ENCODE results near the gene PILRA.
"Not testable (repeated sequence)": the region's sequence is repeated elsewhere in the genome, so short reads cannot be mapped to it uniquely, and the experiment has no call there.

PILRA gene

DNA sequence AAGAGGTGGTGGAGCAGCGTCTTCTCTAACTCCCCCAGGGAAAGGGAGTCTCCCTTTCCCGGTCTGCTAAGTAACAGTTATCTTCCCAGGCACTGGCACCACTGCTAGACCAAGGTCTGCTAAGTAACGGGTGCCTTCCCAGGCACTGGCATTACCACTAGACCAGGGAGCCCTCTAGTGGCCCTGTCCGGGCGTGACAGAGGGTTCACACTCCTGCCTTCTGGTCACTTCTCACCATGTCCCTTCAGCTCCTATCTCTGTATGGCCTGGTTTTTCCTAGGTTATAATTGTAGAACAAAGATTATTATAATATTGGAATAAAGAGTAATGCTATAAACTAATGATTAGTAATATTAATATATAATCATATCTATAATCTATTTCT is 28.0 kb upstream of the PILRA start:
- DNase-seq (ENCODE audit: low read depth in 2 of 2) = peak; percentile 49 to 68
- TF ChIP-seq, protein P1, sequence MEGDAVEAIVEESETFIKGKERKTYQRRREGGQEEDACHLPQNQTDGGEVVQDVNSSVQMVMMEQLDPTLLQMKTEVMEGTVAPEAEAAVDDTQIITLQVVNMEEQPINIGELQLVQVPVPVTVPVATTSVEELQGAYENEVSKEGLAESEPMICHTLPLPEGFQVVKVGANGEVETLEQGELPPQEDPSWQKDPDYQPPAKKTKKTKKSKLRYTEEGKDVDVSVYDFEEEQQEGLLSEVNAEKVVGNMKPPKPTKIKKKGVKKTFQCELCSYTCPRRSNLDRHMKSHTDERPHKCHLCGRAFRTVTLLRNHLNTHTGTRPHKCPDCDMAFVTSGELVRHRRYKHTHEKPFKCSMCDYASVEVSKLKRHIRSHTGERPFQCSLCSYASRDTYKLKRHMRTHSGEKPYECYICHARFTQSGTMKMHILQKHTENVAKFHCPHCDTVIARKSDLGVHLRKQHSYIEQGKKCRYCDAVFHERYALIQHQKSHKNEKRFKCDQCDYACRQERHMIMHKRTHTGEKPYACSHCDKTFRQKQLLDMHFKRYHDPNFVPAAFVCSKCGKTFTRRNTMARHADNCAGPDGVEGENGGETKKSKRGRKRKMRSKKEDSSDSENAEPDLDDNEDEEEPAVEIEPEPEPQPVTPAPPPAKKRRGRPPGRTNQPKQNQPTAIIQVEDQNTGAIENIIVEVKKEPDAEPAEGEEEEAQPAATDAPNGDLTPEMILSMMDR (IDR thresholded peaks at IDR 0.05; ENCODE audit: low read depth, low read length) = peak; percentile 35
- H3K4me3 ChIP-seq (replicated peaks in 1 of 2; ENCODE audit: low read depth in 2 of 2, low read length in 2 of 2) = not testable (repeated sequence)

DNA sequence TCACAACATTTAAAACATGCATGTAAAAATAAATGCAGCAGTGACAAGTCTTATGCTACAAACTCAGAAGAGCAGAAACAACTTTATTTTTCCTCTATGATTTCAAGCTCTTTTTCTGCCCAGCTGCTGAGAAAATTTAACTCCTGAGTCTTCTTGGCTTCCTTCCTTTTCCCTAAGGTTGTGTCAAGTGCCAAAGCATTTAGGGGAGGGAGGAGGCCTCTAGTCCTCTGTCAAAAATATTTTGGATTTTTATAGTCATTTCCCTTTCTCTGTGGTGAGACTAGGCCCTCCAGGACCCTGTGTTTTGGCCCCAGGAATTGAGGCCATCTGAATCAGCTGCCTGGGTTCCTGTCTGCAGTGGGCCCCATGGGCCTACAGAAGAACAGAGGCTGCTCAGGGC is 26.4 kb upstream of the PILRA start:
- TF ChIP-seq, protein P1 (IDR thresholded peaks at IDR 0.05; ENCODE audit: low read depth, low read length) = no peak
- no peak for DNase-seq (ENCODE audit: low read depth in 2 of 2)
- no peak overlapping the region for H3K4me3 ChIP-seq (replicated peaks in 1 of 2; ENCODE audit: low read depth in 2 of 2, low read length in 2 of 2)

DNA sequence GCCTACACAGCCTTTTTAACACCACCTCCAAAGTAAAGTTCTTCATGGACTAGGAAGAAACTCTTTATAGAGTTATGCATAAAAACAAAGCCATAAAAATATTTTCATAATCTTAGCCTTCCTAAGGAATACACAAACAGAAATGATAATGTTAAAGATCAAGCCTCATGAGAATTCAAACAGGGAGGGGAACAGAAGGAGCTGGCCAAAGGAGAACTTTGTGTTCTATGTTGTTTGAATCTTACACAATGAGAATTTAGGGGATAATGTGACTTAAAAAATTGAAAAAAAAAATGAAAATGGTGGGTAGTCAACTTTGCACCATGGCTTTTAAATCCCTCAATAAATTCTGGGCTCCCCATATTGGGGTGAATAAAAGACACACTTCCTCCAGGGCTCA is 24.5 kb upstream of the PILRA start:
- no peak for DNase-seq (ENCODE audit: low read depth in 2 of 2)
- no peak overlapping the region for H3K4me3 ChIP-seq (replicated peaks in 1 of 2; ENCODE audit: low read depth in 2 of 2, low read length in 2 of 2)
- TF ChIP-seq, protein P1 (IDR thresholded peaks at IDR 0.05; ENCODE audit: low read depth, low read length) = no peak

DNA sequence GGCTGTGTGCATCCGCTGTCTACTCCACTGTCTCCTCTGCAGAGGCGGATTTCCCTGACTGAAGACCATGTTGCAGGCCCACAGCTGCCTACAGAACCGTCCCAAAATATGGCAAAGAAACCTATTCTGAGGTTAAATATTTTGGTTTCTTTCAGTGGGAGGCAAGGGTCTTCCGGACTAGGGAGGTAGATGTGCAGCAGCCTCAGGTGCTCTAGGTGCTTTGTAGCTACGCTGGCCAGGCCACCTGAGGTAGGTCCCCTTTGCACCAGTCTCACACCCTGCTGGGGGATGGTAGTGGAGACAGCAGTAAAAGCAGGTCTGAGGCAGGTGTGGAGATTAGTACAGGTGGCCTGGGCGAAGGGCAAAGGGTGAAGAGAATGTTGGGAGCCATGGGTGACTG is 23.5 kb upstream of the PILRA start:
- no peak overlapping the region for H3K4me3 ChIP-seq (replicated peaks in 1 of 2; ENCODE audit: low read depth in 2 of 2, low read length in 2 of 2)
- TF ChIP-seq, protein P1 (IDR thresholded peaks at IDR 0.05; ENCODE audit: low read depth, low read length) = no peak
- no peak for DNase-seq (ENCODE audit: low read depth in 2 of 2)

DNA sequence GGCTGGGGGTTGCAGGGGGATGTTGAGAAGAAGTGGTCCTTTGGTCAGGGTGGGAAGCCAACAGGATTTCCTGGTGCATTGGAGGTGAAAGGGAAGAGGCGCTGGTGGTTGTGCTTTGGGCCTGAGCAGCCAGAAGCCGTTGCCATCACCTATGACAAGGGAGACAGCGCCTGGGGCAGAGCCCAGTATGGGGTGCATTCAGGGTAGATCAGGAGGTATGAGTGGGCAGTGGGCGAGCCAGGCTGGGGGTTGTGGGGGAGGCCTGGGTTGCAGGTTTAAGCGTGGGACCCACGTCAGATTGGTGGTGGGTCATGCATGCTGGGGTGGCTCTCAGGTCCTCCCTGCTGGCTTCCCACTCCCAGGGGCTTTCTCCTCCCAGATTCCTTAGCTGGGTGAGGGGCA is 21.6 kb upstream of the PILRA start:
- TF ChIP-seq, protein P1 (IDR thresholded peaks at IDR 0.05; ENCODE audit: low read depth, low read length) = no peak
- DNase-seq (ENCODE audit: low read depth in 2 of 2) = no peak
- no peak overlapping the region for H3K4me3 ChIP-seq (replicated peaks in 1 of 2; ENCODE audit: low read depth in 2 of 2, low read length in 2 of 2)

DNA sequence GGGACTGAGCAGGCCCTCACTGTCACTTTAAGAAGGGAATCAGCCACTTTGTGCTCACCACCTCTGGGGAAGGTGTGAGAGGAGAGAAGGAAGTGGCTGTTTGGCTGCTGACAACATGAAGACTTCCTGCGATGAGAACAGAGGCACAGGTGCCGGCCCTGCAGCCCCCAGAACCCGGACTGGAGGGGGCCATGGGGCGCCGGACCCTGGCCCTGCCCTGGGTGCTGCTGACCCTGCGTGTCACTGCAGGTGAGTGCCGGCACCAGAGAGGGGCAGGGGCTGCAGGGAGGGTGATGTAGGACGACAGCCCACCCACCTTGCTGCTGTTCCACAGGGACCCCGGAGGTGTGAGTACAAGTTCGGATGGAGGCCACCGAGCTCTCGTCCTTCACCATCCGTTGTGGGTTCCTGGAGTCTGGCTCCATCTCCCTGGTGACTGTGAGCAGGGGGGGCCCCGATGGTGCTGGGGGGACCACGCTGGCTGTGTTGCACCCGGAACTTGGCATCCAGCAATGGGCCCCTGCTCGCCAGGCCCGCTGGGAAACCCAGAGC is 21.0 kb upstream of the PILRA start:
- not testable (repeated sequence) for H3K4me3 ChIP-seq (replicated peaks in 1 of 2; ENCODE audit: low read depth in 2 of 2, low read length in 2 of 2); DNase-seq (ENCODE audit: low read depth in 2 of 2)

DNA sequence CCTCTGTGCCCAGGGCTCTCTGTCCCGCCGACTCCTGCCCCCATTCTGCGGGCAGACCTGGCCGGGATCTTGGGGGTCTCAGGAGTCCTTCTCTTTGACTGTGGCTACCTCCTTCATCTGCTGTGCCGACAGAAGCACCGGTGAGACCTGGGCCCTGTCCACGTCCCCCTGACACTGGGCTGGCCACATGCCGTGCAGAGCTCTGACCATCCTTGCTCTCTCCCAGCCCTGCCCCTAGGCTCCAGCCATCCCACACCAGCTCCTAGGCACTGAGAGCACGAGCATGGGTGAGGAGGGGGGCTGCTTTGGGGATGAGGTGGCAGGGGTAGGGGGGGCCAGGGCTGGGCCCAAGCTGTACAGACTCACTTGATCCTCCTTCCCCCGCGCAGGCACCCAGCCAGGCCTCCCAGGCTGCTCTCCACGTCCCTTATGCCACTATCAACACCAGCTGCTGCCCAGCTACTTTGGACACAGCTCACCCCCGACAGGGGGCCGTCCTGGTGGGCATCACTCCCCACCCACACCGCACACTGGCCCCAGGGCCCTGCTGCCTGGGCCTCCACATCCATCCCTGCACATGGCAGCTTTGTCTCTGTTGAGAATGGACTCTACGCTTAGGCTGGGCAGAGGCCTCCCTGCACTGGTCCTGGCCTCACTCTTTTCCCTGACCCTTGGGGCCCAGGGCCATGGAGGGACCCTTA is 20.2 kb upstream of the PILRA start:
- no peak for DNase-seq (ENCODE audit: low read depth in 2 of 2)
- H3K4me3 ChIP-seq (replicated peaks in 1 of 2; ENCODE audit: low read depth in 2 of 2, low read length in 2 of 2) = no peak overlapping the region
- TF ChIP-seq, protein P1 (IDR thresholded peaks at IDR 0.05; ENCODE audit: low read depth, low read length) = no peak
